ENCODE measurements around the gene DZIP1L.

Gene DZIP1L

GRCh38 chr3:138019281-138020069 is 95.9 kb downstream of the DZIP1L start:
- in situ Hi-C loops (cut with HindIII; ENCODE audit: low sequenced_read_pairs): no loop called here
- TF ChIP-seq CTCF (IDR thresholded peaks at IDR 0.05; ENCODE audit: low read depth, low read length, missing control alignments): no peak
- no peak overlapping the region for H3K4me3 ChIP-seq (ENCODE audit: low read depth, low read length)
- DNase-seq (ENCODE audit: low read depth): no peak

GRCh38 chr3:138016065-138016464 is 99.3 kb downstream of the DZIP1L start:
- DNase-seq (ENCODE audit: low read depth): no peak
- TF ChIP-seq CTCF (IDR thresholded peaks at IDR 0.05; ENCODE audit: low read depth, low read length, missing control alignments): no peak
- in situ Hi-C loops (cut with HindIII; ENCODE audit: low sequenced_read_pairs): no loop called here
- no peak overlapping the region for H3K4me3 ChIP-seq (ENCODE audit: low read depth, low read length)

- in situ Hi-C loops (cut with HindIII; ENCODE audit: low sequenced_read_pairs): no loop called here
Measured at GRCh38 chr3:138012526-138012925, 102.9 kb downstream of the DZIP1L start.

More at GRCh38 chr3:138012526-138012925, 102.9 kb downstream of the DZIP1L start:
- no peak for TF ChIP-seq CTCF (IDR thresholded peaks at IDR 0.05; ENCODE audit: low read depth, low read length, missing control alignments)
- DNase-seq (ENCODE audit: low read depth): no peak
- no peak overlapping the region for H3K4me3 ChIP-seq (ENCODE audit: low read depth, low read length)

All from astrocyte of the cerebellum (primary cell).